Measurements from ENCODE around the gene EME2.

DNA sequence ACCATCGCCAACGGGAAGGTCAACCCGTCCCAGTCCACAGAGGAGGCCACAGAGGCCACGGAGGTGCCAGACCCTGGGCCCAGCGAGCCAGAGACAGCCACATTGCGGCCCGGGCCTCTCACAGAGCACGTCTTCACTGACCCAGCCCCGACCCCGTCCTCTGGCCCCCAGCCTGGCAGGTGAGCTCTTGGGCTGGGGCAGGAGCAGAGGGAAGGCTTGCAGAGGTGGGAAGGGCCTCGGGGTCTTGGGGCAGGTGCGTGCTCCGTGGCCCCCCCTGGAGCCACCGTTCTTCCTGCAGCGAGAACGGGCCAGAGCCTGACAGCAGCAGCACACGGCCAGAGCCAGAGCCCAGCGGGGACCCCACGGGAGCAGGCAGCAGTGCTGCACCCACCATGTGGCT, 6.4 kb upstream of the EME2 start:
- TF ChIP-seq, protein P1, sequence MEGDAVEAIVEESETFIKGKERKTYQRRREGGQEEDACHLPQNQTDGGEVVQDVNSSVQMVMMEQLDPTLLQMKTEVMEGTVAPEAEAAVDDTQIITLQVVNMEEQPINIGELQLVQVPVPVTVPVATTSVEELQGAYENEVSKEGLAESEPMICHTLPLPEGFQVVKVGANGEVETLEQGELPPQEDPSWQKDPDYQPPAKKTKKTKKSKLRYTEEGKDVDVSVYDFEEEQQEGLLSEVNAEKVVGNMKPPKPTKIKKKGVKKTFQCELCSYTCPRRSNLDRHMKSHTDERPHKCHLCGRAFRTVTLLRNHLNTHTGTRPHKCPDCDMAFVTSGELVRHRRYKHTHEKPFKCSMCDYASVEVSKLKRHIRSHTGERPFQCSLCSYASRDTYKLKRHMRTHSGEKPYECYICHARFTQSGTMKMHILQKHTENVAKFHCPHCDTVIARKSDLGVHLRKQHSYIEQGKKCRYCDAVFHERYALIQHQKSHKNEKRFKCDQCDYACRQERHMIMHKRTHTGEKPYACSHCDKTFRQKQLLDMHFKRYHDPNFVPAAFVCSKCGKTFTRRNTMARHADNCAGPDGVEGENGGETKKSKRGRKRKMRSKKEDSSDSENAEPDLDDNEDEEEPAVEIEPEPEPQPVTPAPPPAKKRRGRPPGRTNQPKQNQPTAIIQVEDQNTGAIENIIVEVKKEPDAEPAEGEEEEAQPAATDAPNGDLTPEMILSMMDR (IDR thresholded peaks at IDR 0.05) = no peak
- TF ChIP-seq POLR2A (IDR thresholded peaks at IDR 0.05) = no peak

Measured in adrenal gland (tissue), 5 donors.